HEK293T (cell line): ENCODE results near the gene SLC2A6.

Experiments
- FOXA1 ChIP-seq: fragments of 450-650 bp; IDR thresholded peaks from 2 replicates; pipeline ENCODE4 v1.6.1; 2016; ENCODE audit warnings: mild to moderate bottlenecking
- FOXK2 ChIP-seq: fragments of 450-650 bp; IDR thresholded peaks from 2 replicates; pipeline ENCODE4 v1.6.1; 2016; ENCODE audit warnings: mild to moderate bottlenecking
- LEF1 ChIP-seq: fragments of 450-650 bp; IDR thresholded peaks from 2 replicates; pipeline ENCODE4 v1.6.1; 2017; ENCODE audit warnings: mild to moderate bottlenecking, borderline replicate concordance
- NFRKB ChIP-seq: fragments of 450-650 bp; IDR thresholded peaks from 2 replicates; pipeline ENCODE4 v1.6.1; 2016; ENCODE audit warnings: mild to moderate bottlenecking, moderate library complexity
- SP1 ChIP-seq: fragments of 450-650 bp; IDR thresholded peaks from 2 replicates; pipeline ENCODE4 v1.6.1; 2017
- TARDBP ChIP-seq: fragments of 450-650 bp; IDR thresholded peaks from 2 replicates; pipeline ENCODE4 v1.6.1; 2016
- ZNF384 ChIP-seq: fragments of 450-650 bp; IDR thresholded peaks from 2 replicates; pipeline ENCODE4 v1.6.1; 2016
- TF ChIP-seq, protein P1 (sequence below): fragments of 450-650 bp; IDR thresholded peaks from 2 replicates; pipeline ENCODE4 v1.6.1; 2016

DNA sequence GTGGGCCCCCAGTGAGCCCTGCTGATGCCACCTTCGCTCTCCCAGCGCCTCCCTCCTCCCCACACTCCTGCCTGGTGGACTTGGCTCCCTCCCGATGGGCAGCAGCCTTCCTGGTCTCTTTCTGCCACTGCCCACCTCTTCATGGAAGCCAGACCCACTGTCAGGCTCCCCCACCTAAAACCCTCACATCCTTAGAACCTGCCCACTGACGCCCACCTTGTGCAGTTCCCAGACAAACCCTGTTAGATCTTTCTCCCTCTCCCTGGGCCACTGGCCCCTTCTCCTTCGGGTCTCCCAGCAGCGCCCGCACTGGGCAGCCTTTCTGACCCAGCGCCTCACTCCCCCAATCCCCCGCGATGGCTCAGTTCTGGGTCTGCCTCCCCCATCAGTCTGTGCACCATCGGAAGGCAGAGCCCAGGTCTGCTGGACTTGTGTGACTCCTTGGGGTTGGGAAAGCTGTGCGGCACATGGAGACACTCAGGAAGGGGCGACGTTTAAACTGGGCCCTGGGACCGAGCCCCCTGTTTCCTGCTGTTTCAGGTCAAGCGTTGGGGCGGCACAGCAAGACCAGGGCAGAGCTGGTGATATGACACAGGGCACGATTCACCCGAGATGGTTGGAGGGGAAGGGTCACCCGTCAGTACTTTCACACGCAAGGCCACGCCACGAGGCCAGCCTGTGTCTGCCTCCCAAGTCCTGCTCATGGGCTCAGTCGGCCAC is 28.5 kb upstream of the SLC2A6 start:
- TF ChIP-seq LEF1 (no peak), FOXK2 (no peak), SP1 (no peak), FOXA1 (no peak), ZNF384 (no peak), NFRKB (no peak), TARDBP (no peak)
- TF ChIP-seq, protein P1, sequence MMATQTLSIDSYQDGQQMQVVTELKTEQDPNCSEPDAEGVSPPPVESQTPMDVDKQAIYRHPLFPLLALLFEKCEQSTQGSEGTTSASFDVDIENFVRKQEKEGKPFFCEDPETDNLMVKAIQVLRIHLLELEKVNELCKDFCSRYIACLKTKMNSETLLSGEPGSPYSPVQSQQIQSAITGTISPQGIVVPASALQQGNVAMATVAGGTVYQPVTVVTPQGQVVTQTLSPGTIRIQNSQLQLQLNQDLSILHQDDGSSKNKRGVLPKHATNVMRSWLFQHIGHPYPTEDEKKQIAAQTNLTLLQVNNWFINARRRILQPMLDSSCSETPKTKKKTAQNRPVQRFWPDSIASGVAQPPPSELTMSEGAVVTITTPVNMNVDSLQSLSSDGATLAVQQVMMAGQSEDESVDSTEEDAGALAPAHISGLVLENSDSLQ: no peak
